ENCODE measurements around the gene VSTM2L.

VSTM2L gene

DNA sequence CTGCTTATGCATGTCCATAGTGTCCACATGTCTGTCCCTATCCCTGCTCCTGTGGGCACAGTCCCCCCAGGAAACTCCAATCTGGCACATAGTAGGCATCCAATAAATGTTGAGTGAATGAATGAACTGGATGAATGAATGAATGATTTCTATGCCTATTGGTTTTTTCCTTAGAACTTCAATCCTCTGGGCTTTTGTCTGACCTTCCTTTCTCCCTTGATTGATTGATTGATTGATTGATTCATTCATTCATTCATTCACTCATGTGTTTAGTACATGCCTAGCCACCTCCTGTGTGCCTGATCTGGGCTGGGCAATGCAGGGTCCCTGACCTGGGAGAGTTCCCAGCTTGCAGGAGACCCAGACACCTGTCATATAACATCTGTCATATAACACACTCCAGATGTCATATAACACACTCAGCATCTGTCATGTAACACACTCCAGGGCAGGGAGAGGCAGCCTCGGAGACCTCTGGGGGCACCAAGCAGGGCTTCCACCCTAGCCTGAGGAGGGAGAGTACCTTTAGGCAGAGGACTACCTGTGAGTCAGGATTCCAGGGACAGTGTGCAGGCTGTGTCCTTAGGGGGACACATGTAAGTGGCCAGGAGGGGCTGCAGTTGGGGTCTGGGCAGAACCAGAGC is 17.9 kb downstream of the VSTM2L start:
- DNase-seq: no peak

DNA sequence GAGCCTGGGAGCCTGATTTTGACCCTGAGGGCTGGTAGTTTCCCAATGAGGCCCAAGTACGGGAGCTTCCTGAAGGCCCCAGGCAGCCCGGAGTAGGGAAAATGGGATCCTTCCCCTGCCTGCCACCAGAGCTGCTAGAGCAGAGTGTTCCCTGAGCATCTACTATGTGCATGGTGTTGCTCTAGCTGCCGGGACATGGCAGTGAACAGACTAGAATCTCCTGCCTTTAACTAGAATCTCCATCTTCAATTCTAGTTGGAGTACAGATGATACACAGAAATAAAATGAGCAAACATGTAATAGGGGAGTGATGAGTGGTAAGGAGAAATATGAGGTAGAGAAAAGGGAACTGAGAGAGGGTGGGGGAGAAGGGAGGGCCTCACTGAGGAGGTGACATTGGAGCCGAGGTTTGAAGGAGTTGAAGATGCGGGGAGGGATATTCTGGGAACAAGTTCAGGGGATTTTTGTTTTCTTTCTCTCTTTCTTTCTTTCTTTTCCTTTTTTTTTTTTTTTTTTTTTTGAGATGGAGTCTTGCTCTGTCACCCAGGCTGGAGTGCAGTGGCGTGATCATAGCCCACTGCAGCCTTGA is 18.5 kb downstream of the VSTM2L start:
- DNase-seq: no peak

- DNase-seq: no peak
Measured at GRCh38 chr20:37922016-37922415, 19.1 kb downstream of the VSTM2L start.

- DNase-seq: no peak
Measured at GRCh38 chr20:37925265-37926165, 22.6 kb downstream of the VSTM2L start.

DNA sequence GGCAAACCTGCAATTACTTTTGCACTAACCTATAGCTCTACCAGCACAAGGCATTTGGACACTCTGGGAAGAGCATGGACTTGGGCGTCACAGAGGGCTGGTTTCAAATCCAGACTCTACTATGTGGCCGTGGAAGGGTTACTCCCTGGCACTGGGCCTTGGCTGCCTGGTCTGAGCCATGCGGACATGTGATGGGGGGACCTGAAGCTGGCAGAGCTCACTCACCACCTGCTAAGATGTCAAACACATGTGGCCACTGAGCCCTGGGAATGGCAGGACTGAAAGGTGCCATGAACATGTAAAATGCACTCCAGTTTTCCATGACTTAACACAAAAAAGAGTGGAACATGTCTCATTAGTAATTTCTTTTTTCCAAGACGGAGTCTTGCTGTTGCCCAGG is 23.7 kb downstream of the VSTM2L start:
- no peak for DNase-seq

DNA sequence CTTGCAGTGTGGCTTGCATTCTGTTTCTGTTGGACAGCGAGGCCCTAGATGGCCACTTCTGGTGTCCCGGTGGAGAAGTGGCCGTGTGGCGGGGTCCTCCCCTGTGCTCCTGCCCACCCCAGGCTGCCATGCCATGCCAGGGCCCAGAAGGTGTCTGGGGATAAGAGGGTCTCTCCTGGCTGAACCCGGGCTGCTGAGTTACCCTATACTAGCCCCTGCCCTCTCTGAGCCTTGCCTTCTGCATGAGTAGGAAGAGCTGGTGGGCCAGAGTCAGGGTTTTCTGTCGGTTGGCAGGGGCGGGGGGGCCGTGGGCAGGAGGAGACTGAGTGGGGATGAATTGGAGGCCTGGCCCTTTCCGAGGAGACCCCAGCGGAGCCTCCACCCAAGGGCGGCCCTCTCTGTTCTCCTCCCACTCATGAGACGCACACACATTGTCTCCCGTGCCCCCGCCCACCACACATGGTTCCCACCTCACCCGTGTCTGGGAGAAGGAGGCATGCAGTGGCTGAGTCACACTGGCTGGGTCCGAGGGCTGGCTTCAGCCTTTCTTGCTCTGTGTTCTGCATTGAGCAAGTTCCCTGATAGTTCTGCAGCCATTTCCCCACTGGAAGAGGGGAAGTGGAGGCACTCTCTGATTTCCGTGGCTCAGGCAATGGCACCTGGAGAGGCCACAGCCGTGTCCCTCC is 24.6 kb downstream of the VSTM2L start:
- DNase-seq: no peak

GRCh38 chr20:37928996-37929682 is 26.2 kb downstream of the VSTM2L start:
- no peak for DNase-seq

GRCh38 chr20:37929683-37930014 is 26.7 kb downstream of the VSTM2L start:
- DNase-seq: no peak

GRCh38 chr20:37931153-37931922 is 28.4 kb downstream of the VSTM2L start:
- DNase-seq: no peak

- DNase-seq: no peak
Measured at GRCh38 chr20:37932074-37932473, 29.1 kb downstream of the VSTM2L start.

DNA sequence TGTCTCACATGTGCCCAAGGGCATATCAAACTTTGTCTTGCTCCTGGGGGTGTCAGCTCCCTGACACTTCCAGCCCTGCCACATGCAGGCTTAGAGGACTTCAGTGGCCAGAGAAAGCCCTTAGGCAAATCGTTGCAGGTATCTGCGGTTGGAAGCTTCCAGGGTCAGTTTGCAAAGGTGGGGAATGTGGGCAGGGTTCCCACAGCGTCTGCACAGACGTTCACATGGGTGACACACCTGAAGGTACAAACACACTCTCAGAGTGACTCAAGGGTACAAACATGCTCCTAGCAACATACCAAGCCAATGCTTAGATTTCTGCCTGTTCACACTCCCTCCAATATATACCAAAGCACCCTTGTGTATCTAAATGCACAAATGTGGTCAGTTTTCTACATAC is 30.0 kb downstream of the VSTM2L start:
- DNase-seq: no peak

- no peak for DNase-seq
Measured at GRCh38 chr20:37933786-37934633, 31.1 kb downstream of the VSTM2L start.

GRCh38 chr20:37934634-37935375 is 31.9 kb downstream of the VSTM2L start:
- DNase-seq: no peak

DNA sequence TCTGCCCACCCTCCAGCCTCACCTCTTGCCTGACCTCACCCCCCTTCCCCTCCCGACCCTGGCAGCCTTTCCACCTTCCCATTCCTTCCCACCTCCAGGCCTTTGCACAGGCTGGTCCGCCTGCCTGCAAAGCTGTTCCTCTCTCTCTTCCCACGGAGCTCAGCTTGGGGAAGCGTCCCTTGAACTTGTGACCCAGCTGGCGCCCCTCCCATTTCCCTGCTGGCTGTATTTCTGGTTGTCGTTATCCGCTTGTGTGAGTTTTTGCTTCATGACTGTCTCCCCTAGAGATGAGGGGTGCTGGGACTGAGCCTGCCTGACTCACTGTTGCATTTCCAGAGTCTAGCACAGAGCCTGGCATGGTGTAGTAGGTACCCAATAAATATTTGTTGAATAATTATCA is 32.5 kb downstream of the VSTM2L start:
- no peak for DNase-seq

DNA sequence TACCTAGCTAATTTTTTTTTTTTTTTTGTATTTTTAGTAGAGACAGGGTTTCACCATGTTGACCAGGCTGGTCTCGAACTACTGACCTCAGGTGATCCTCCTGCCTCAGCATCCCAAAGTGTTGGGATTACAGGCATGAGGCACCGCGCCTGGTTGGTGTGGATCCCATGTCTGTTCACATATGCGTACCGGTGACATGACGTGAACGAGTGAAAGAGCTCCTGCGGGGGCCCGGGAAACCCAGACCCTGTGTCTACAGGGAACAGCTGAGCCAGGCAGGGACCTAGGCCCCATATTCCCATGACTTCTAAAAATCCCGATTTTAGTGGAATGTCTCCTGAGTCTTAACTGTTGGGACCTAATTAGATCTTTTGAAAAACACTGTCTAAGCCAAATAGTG is 33.1 kb downstream of the VSTM2L start:
- DNase-seq: no peak

- DNase-seq: no peak
Measured at GRCh38 chr20:37936451-37936850, 33.5 kb downstream of the VSTM2L start.

- no peak for DNase-seq
Measured at GRCh38 chr20:37937686-37938085, 34.8 kb downstream of the VSTM2L start.

DNA sequence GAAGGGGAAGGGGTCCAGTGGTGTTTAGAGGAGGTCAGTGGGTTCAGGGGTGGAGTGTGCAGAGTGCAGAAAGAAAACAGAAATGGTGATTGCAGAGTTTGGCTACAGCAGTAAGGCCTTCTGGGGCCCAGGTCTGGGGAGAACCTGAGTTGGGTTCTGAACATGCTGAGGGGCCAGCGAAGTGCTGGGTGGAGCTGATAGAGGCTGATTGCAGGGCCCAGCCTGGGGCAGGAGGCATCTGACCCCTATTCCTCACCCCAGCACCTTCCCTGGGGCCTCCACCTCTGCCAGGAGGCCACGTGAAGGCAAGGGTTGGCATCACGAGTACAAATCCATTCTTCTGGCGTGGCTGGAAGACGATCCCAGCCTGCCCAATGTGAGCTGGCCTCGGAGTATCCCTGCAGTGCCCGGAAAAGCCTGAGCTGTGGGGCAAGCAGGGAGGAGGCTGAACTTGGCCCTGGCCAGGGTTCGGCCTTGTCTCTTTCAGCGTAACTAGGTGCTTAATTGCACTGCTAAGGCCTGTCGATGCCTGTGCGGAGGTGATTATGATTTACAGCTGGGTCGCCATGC is 35.3 kb downstream of the VSTM2L start:
- DNase-seq: no peak

DNA sequence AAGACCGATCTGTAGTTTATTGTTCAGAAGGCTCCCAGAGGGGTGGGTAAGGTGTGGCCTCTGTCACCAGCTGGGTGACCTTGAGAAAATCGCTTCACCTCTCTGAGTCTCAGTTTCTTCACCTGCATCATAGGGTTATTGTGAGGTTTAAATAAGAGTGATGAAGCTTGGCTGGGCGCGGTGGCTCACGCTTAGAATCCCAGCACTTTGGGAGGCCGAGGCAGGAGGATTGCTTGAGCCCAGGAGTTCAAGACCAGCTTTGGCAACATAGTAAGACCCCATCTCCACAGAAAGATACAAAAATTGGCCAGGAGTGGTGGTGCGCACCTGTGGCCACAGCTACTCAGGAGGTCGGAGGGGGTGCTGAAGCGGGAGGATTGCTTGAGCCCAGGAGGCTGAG is 36.0 kb downstream of the VSTM2L start:
- no peak for DNase-seq

All from NCI-H526 treated with DMSO at 0.1 percent for 48 hours (cell line).